ENCODE results near the gene RAB37. TPM values are rescaled to one million over a fixed set of nuclear protein-coding genes. Genes with fewer than 3 reads are reported as not detected.

RAB37 gene
- total RNA-seq, 1 donor, result 0.09 TPM

DNA sequence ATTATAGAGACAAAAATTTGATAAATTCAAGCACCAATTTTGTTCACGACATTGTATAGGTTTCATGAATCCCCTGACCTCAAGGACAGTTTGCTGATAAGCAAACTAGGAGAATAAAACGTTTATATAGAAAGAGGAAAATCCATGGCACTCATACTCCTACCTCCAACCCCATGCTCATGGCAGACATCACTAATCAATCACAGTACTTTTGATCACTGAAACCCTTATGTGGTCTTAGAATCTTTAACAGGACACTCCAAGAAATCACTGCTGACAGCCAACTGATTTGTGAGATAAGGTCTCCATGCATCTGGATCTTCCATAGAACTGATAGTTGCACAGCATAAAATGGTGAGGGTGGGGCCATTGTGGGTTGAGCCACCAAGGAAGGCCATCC lies 6.7 kb downstream of the RAB37 start:
- TF ChIP-seq, protein P1, sequence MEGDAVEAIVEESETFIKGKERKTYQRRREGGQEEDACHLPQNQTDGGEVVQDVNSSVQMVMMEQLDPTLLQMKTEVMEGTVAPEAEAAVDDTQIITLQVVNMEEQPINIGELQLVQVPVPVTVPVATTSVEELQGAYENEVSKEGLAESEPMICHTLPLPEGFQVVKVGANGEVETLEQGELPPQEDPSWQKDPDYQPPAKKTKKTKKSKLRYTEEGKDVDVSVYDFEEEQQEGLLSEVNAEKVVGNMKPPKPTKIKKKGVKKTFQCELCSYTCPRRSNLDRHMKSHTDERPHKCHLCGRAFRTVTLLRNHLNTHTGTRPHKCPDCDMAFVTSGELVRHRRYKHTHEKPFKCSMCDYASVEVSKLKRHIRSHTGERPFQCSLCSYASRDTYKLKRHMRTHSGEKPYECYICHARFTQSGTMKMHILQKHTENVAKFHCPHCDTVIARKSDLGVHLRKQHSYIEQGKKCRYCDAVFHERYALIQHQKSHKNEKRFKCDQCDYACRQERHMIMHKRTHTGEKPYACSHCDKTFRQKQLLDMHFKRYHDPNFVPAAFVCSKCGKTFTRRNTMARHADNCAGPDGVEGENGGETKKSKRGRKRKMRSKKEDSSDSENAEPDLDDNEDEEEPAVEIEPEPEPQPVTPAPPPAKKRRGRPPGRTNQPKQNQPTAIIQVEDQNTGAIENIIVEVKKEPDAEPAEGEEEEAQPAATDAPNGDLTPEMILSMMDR (IDR thresholded peaks at IDR 0.05; ENCODE audit: insufficient read depth, low read length), result no peak
- no peak overlapping the region for H3K4me3 ChIP-seq (ENCODE audit: low read depth, low read length)
- no peak for DNase-seq (ENCODE audit: low read depth)

DNA sequence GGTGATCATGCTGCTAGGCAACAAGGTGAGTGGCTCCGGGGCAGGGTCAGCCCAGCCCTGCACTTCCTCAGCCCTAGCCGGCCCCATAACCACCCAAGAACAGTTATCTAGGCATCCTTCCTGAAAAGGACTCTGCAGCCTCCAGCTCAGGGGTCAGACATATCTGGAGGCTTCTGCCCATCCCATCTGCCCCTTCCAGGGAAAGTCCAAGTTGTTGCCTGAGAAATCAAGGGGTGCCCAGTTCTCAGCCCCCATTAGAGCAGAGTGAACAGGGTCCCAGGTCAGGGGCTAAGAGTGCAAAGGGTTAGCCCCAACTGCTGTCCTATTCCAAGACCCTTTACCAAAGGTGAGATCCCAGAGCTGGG lies 7.3 kb downstream of the RAB37 start:
- DNase-seq (ENCODE audit: low read depth), result no peak
- H3K4me3 ChIP-seq (ENCODE audit: low read depth, low read length), result no peak overlapping the region
- TF ChIP-seq, protein P1 (IDR thresholded peaks at IDR 0.05; ENCODE audit: insufficient read depth, low read length), result no peak

- peak; percentile 69 for DNase-seq (ENCODE audit: low read depth)
- peak overlapping the region; percentile 25 for H3K4me3 ChIP-seq (ENCODE audit: low read depth, low read length)
- TF ChIP-seq, protein P1 (IDR thresholded peaks at IDR 0.05; ENCODE audit: insufficient read depth, low read length), result peak; percentile 100
Measured at GRCh38 chr17:74744714-74745547, 7.9 kb downstream of the RAB37 start.

- H3K4me3 ChIP-seq (ENCODE audit: low read depth, low read length), result no peak overlapping the region
- TF ChIP-seq, protein P1 (IDR thresholded peaks at IDR 0.05; ENCODE audit: insufficient read depth, low read length), result no peak
- no peak for DNase-seq (ENCODE audit: low read depth)
Measured at GRCh38 chr17:74745548-74746177, 8.6 kb downstream of the RAB37 start.

DNA sequence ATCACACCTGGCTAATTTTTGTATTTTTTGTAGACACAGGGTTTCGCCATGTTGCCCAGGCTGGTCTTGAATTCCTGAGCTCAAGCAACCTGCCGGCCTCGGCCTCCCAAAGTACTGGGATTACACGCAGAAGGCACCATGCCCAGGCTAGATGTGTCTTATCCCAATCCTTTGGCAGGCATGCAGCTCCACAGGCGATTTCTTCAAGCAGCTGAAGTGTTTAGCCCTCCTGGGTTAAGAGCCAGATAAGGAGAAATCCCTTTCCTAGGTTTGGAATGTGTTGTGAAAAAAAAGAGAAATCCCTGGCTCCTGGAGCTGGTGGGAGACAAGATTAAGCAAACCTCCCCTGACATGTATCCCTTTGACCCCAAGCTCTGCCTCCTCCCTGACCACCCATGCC lies 9.3 kb downstream of the RAB37 start:
- DNase-seq (ENCODE audit: low read depth), result no peak
- TF ChIP-seq, protein P1 (IDR thresholded peaks at IDR 0.05; ENCODE audit: insufficient read depth, low read length), result no peak
- no peak overlapping the region for H3K4me3 ChIP-seq (ENCODE audit: low read depth, low read length)

GRCh38 chr17:74746922-74747321 lies 9.9 kb downstream of the RAB37 start:
- no peak for DNase-seq (ENCODE audit: low read depth)
- TF ChIP-seq, protein P1 (IDR thresholded peaks at IDR 0.05; ENCODE audit: insufficient read depth, low read length), result no peak
- no peak overlapping the region for H3K4me3 ChIP-seq (ENCODE audit: low read depth, low read length)
